ENCODE measurements around the gene BLOC1S4. TPM values are rescaled to one million over a fixed set of nuclear protein-coding genes. Genes with fewer than 3 reads are reported as not detected.

The BLOC1S4 gene
- total and polyA plus RNA-seq, 2 donors (not counting 1 experiment from before 2014, with no cell fraction given), result 26.3 to 35.5 TPM

- Mint-ChIP-seq H3K9me3 (ENCODE audit: insufficient read depth) (no peaks in the 10 kb centered on the region), H3K27ac (no peak overlapping the region), H3K27me3 (peaks cover 18% of the 10 kb centered on the region), H3K4me3 (no peak overlapping the region), H3K4me1 (no peaks in the 10 kb centered on the region)
- H2AFZ ChIP-seq (ENCODE audit: insufficient read depth, low read depth, low read length, poor library complexity, severe bottlenecking), result no peak overlapping the region
- H3K4me3 ChIP-seq (ENCODE audit: control extremely low read depth in 1 of 5, extremely low read depth in 1 of 5, insufficient read depth in 1 of 5, low read depth in 2 of 5, low read length in 4 of 5), result no peak overlapping the region
- no peaks in the 10 kb centered on the region for H3K4me1 ChIP-seq (ENCODE audit: control insufficient read depth in 2 of 2, insufficient read depth in 2 of 2, low read length in 2 of 2)
- no peak for TF ChIP-seq EZH2 (IDR thresholded peaks at IDR 0.05; ENCODE audit: borderline replicate concordance, insufficient read depth, low read depth, low read length, poor library complexity, severe bottlenecking)
- TF ChIP-seq CTCF (IDR thresholded peaks at IDR 0.05), result no peak
- ATAC-seq (ENCODE audit: low read depth) (no peak), DNase-seq (no peak)
- no peaks in the 10 kb centered on the region for H3K79me2 ChIP-seq (ENCODE audit: control insufficient read depth, insufficient read depth, low read length)
- no peak overlapping the region for H3K4me2 ChIP-seq (replicated peaks; ENCODE audit: low read depth, low read length, poor library complexity, severe bottlenecking)
- peaks cover 0 to 3% (median 0%) of the 10 kb centered on the region in 4 experiments for H3K27me3 ChIP-seq (replicated peaks in 1 of 4; ENCODE audit: control extremely low read depth in 1 of 4, control insufficient read depth in 3 of 4, insufficient read depth in 4 of 4, low read length in 3 of 4)
- ChIA-PET POLR2A (no interaction called here), CTCF (no interaction called here)
- no peak overlapping the region for H3K27ac ChIP-seq (ENCODE audit: low read length in 2 of 2)
- H3K9me3 ChIP-seq (ENCODE audit: control extremely low read depth in 1 of 3, control insufficient read depth in 2 of 3, insufficient read depth in 1 of 3, low read length in 2 of 3), result no peaks in the 10 kb centered on the region
- intact Hi-C loops (cut with micrococcal nuclease), result no loop called here
- 78% methylated on average over 20 of the region's 21 CpGs for WGBS (ENCODE audit: insufficient coverage)
- no peak overlapping the region for H3K9ac ChIP-seq (ENCODE audit: low read length)
- H3K36me3 ChIP-seq (replicated peaks in 1 of 2; ENCODE audit: control extremely low read depth in 1 of 2, control insufficient read depth in 1 of 2, extremely low read depth in 1 of 2, insufficient read depth in 2 of 2, low read length in 1 of 2), result no peaks in the 10 kb centered on the region
- H4K20me1 ChIP-seq (ENCODE audit: control insufficient read depth, insufficient read depth, low read length, poor library complexity, severe bottlenecking), result no peaks in the 10 kb centered on the region
Measured at GRCh38 chr4:6732441-6733357, 16.7 kb downstream of the BLOC1S4 start.
